ENCODE results near the gene ASNS.
A peak's percentile ranks its signal among the peaks of the same experiment; 100 is the strongest.

The ASNS gene

DNA sequence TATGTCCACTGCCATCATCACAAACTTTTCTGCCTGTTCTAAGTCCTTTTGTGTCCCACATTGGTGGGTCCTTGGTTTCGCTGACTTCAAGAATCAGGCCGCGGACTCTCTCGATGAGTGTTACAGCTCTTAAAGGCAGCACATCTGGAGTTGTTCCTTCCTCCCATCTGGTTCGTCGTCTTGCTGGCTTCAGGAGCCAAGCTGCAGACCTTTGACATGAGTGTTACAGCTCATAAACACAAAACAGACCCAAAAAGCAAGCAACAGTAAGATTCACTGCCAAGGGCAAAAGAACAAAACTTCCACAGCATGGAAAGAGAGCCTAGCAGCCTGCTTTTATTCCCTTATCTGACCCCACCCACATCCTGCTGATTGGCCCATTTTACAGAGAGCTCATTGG lies 30.2 kb downstream of the ASNS start:
- no peak for DNase-seq

DNA sequence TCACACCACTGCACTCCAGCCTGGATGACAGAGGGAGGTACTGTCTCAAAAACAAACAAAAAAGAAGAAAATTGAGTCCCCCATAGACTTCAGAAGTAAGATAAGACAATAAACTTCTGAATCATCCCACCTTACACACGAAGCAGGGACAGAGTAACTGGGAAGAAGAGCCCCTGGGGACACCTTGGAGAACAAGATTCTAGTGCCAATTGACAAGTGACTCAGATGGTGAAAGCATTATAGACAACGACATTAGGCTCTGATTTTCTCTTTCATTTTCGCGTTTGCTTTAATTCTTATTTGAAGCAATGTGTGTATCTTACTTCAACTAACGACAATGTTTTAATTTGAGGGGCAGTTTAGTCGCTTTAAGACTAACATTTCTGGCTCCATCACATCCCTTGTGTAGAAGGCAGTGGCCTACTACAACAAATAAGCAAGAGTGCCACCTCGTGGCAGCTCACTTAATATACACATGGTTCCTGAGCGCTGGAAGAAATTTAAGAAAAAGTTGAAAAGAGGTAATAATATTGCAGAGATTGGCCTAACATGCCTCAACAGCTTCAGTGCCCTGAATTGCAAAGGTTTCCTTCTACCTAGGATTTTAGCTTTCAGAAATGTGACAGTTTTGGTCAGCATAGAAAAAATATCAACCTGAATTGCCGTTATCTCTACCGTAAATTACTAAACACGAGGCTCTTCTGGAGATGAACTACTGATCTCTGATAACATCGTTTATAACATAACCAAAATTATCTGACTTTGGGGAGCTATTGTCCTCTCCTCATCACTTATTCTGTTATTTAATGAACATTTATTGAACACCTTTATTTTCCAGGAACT lies 36.7 kb downstream of the ASNS start:
- peak; percentile 85 for DNase-seq

DNA sequence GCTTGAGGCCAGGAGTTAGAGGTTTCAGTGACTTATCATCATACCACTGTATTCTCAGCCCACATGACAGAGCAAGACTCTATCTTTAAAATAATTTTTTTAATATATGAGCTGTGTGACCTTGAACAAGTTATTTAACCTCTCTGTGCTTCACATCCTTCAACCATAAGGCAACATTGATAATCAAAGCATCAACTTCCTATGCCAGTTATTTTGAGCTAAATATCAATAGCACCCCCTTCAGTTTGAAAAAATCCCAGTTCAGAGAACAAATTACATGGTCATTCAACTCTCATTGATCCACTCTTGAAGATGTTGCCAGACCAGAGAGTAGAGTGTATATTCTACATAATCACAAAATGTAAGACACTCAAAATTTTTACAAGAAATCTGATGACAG lies 53.0 kb downstream of the ASNS start:
- DNase-seq = peak; percentile 10

DNA sequence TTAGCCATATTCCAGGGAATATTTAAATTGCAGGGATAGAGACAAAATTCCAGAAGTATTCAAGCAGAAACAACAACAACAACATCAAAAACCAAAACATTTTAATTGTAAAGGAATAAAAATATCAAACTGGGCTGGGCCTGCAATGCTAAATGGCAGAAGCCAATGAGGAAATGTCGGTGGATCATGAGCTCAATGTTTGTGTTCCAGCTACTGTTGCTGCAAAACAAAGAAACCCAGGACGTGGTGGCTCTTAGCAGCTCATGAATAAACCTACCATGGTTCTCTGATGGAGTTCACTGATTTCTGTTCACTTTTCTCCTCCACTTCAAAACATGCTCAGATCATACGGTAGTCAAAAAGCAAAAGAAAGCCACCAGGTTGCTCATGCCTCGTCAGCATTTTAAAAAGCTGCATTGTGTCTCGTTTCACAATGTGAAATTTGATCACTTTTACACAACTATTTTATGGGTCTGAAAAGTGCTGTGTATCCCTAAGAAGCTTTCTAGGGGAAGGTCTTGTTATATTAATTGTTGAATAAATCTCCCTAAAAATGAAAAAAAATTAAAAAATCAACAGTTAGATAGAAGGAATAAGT lies 54.0 kb downstream of the ASNS start:
- no peak for DNase-seq
